Trophoblast cell (in vitro differentiated cells and primary cell): ENCODE measurements around the gene FCER1A.

Source experiments
- DNase-seq, 2 donors: peaks; one replicate each; pipeline ENCODE4 v3.0.0-alpha.2; 2016
- H2AFZ ChIP-seq: 2 replicates; pipeline ENCODE4 v1.6.1; 2013; ENCODE audit warnings: low read length, moderate library complexity, mild to moderate bottlenecking; ENCODE audit not compliant: insufficient read depth, poor library complexity
- H2AK5ac ChIP-seq: 2 replicates; pipeline ENCODE4 v1.6.1; 2013; ENCODE audit warnings: mild to moderate bottlenecking, low read length
- H2BK120ac ChIP-seq: 2 replicates; pipeline ENCODE4 v1.6.1; 2013; ENCODE audit warnings: low read length, mild to moderate bottlenecking, moderate library complexity; ENCODE audit not compliant: insufficient read depth, poor library complexity
- H2BK12ac ChIP-seq: 2 replicates; pipeline ENCODE4 v1.6.1; 2013; ENCODE audit warnings: mild to moderate bottlenecking, low read length, moderate library complexity
- H2BK5ac ChIP-seq: 2 replicates; pipeline ENCODE4 v1.6.1; 2013; ENCODE audit warnings: low read length, low read depth, moderate library complexity, mild to moderate bottlenecking; ENCODE audit not compliant: poor library complexity
- H3K14ac ChIP-seq: 2 replicates; pipeline ENCODE4 v1.6.1; 2013; ENCODE audit warnings: mild to moderate bottlenecking, low read length
- H3K18ac ChIP-seq: 2 replicates; pipeline ENCODE4 v1.6.1; 2013; ENCODE audit warnings: mild to moderate bottlenecking, low read length
- H3K23ac ChIP-seq: 2 replicates; pipeline ENCODE4 v1.6.1; 2013; ENCODE audit warnings: low read length
- H3K27ac ChIP-seq: 2 replicates; pipeline ENCODE4 v1.5.1; 2013; ENCODE audit warnings: low read depth, mild to moderate bottlenecking, inconsistent platforms, low read length, moderate library complexity
- H3K27me3 ChIP-seq: 2 replicates; pipeline ENCODE4 v1.6.1; 2013; ENCODE audit warnings: inconsistent platforms, mild to moderate bottlenecking, low read length, moderate library complexity; ENCODE audit not compliant: insufficient read depth
- H3K36me3 ChIP-seq, 2 experiments: 1 replicate in 1 of 2; 2 replicates in 1 of 2; pipeline ENCODE4 v1.6.1; 2013; ENCODE audit warnings: low read length in 2 of 2, mild to moderate bottlenecking in 2 of 2, moderate library complexity in 1 of 2; ENCODE audit not compliant: insufficient read depth in 2 of 2, control insufficient read depth in 1 of 2
- H3K4ac ChIP-seq: 2 replicates; pipeline ENCODE4 v1.6.1; 2013; ENCODE audit warnings: low read depth, mild to moderate bottlenecking, low read length, moderate library complexity
- H3K4me1 ChIP-seq, 2 experiments: 1 replicate in 1 of 2; 2 replicates in 1 of 2; pipeline ENCODE4 v1.6.1; 2013; ENCODE audit warnings: low read length in 2 of 2, mild to moderate bottlenecking in 2 of 2, moderate library complexity in 1 of 2; ENCODE audit not compliant: insufficient read depth in 2 of 2, control insufficient read depth in 1 of 2
- H3K4me2 ChIP-seq: 2 replicates; pipeline ENCODE4 v1.6.1; 2013; ENCODE audit warnings: inconsistent platforms, mild to moderate bottlenecking, low read length, moderate library complexity
- H3K4me3 ChIP-seq: 2 replicates; pipeline ENCODE4 v1.5.1; 2013; ENCODE audit warnings: mild to moderate bottlenecking, low read depth, low read length, inconsistent platforms
- H3K79me1 ChIP-seq: one replicate; pipeline ENCODE4 v1.6.1; 2013; ENCODE audit warnings: low read length
- H3K79me2 ChIP-seq: 2 replicates; pipeline ENCODE4 v1.6.1; 2013; ENCODE audit warnings: low read length, mild to moderate bottlenecking; ENCODE audit not compliant: control insufficient read depth, insufficient read depth, poor library complexity
- H3K9ac ChIP-seq: 2 replicates; pipeline ENCODE4 v1.6.1; 2013; ENCODE audit warnings: mild to moderate bottlenecking, low read length
- H3K9me3 ChIP-seq: 2 replicates; pipeline ENCODE4 v1.6.1; 2013; ENCODE audit warnings: low read depth, mild to moderate bottlenecking, control low read depth, inconsistent platforms, low read length; ENCODE audit not compliant: insufficient read depth
- H4K12ac ChIP-seq: 2 replicates; pipeline ENCODE4 v1.6.1; 2013; ENCODE audit warnings: low read depth, mild to moderate bottlenecking, low read length, moderate library complexity
- H4K8ac ChIP-seq: 2 replicates; pipeline ENCODE4 v1.6.1; 2013; ENCODE audit warnings: low read depth, mild to moderate bottlenecking, low read length, moderate library complexity
- H4K91ac ChIP-seq: one replicate; pipeline ENCODE4 v1.6.1; 2013; ENCODE audit warnings: low read depth, mild to moderate bottlenecking, low read length, moderate library complexity
- WGBS: extraction: QIAGEN DNeasy Blood & Tissue Kit; methylation state at CpG from one replicate; pipeline ENCODE4 v1.1.7; 2013; ENCODE audit warnings: missing lambda C conversion rate; ENCODE audit not compliant: insufficient read length, insufficient coverage; ENCODE audit errors: extremely low coverage; 5-methylcytosine and 5-hydroxymethylcytosine counted together

The FCER1A gene

DNA sequence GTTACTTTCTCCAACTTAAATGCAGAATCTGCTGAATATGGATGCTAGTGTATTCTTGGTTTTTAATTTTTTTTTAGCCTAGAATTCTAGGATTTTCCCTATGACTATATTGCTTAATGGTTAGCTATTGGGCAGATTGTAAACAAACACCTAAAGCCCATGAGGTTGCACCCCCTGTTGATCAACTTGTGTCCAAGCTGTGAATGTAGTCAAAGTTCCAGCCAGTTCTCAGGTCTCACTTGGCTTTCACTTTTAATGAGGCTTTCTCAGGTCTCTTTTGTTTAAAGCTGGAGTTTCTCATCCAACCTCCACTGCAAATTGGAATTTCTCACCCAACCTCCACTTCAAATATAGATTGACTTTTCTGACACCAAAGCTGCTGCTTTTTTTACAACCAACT is 35.9 kb downstream of the FCER1A start:
- H4K12ac ChIP-seq: no peak overlapping the region
- H2BK120ac ChIP-seq: no peak overlapping the region
- no peak overlapping the region for H2BK5ac ChIP-seq
- no peak overlapping the region for H4K8ac ChIP-seq
- DNase-seq: no peak
- H3K9ac ChIP-seq: no peak overlapping the region
- no peak overlapping the region for H3K14ac ChIP-seq
- H2BK12ac ChIP-seq: no peak overlapping the region
- H3K79me2 ChIP-seq: no peaks in the 10 kb centered on the region
- no peaks in the 10 kb centered on the region for H3K4me1 ChIP-seq
- H3K27me3 ChIP-seq: no peaks in the 10 kb centered on the region
- H3K4me2 ChIP-seq: no peak overlapping the region
- no peak overlapping the region for H2AK5ac ChIP-seq
- H3K23ac ChIP-seq: no peak overlapping the region
- H2AFZ ChIP-seq: no peak overlapping the region
- no peaks in the 10 kb centered on the region for H3K36me3 ChIP-seq
- no peak overlapping the region for H4K91ac ChIP-seq
- H3K4ac ChIP-seq: no peak overlapping the region
- H3K9me3 ChIP-seq: no peaks in the 10 kb centered on the region
- H3K79me1 ChIP-seq: no peaks in the 10 kb centered on the region
- no peak overlapping the region for H3K4me3 ChIP-seq
- H3K27ac ChIP-seq: no peak overlapping the region
- no peak overlapping the region for H3K18ac ChIP-seq

DNA sequence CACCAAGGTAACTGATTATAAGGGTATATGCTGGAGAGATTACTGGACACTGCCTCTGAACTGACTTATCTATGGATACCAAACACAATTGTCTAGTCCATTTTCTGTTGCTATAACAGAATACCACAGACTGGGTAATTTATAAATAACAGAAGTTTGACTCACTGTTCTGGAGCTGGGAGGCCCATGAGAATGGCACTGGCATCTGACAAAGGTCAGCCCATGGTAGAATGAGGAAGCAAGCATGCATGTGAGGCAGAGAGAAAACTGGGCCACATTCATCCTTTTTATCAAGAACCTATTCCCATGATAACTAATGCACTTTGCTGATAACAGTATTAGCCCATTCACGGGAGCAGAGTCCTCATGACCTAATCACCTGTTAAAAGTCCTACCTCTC is 37.4 kb downstream of the FCER1A start:
- Histone ChIP-seq H3K4me3 (no peak overlapping the region), H3K9ac (no peak overlapping the region), H2BK120ac (no peak overlapping the region), H2BK12ac (no peak overlapping the region), H3K79me2 (no peaks in the 10 kb centered on the region), H3K27me3 (no peaks in the 10 kb centered on the region), H3K4me2 (no peak overlapping the region), H2AFZ (no peak overlapping the region), H3K4ac (no peak overlapping the region), H3K79me1 (no peaks in the 10 kb centered on the region), H3K14ac (no peak overlapping the region), H2BK5ac (no peak overlapping the region), H3K9me3 (no peaks in the 10 kb centered on the region), H4K8ac (no peak overlapping the region), H4K12ac (no peak overlapping the region), H3K4me1 (no peaks in the 10 kb centered on the region), H2AK5ac (no peak overlapping the region), H3K27ac (no peak overlapping the region), H3K18ac (no peak overlapping the region), H3K23ac (peak overlapping the region; percentile 66), H4K91ac (no peak overlapping the region), H3K36me3 (no peaks in the 10 kb centered on the region)
- WGBS: no CpG with 5 or more reads among the region's 1 CpG
- peak in 1 of 2 donors; percentile 6 for DNase-seq

DNA sequence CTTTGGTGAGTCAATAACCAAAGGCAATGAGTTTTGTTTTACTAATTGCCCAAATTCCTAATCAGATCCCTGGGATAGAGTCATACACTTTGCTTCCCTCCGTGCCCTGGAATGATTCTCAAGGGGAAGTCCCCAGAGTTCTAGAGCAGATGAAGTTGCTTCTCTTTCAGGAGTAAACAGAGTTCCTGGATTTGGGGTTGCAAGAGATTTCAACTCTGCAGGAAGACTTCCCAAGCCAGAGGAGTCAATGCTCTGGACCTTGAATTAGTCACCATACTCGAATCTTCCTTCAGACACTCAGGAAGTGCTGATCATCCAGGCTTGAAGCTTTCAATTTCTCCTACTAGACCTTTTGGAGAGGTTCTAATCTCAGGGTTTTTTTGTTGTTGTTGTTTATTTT is 39.6 kb downstream of the FCER1A start:
- Histone ChIP-seq H3K4me2 (no peak overlapping the region), H3K4me1 (no peaks in the 10 kb centered on the region), H2BK12ac (no peak overlapping the region), H3K36me3 (no peaks in the 10 kb centered on the region), H2AK5ac (no peak overlapping the region), H3K4me3 (no peak overlapping the region), H3K27me3 (no peaks in the 10 kb centered on the region), H2BK5ac (no peak overlapping the region), H2AFZ (no peak overlapping the region), H3K9ac (no peak overlapping the region), H2BK120ac (no peak overlapping the region), H3K79me2 (no peaks in the 10 kb centered on the region), H4K91ac (no peak overlapping the region), H3K9me3 (no peaks in the 10 kb centered on the region), H3K27ac (no peak overlapping the region), H3K18ac (no peak overlapping the region), H4K12ac (no peak overlapping the region), H4K8ac (no peak overlapping the region), H3K14ac (no peak overlapping the region), H3K79me1 (no peaks in the 10 kb centered on the region), H3K23ac (no peak overlapping the region), H3K4ac (no peak overlapping the region)
- no CpG with 5 or more reads among the region's 2 CpGs for WGBS
- DNase-seq: no peak

DNA sequence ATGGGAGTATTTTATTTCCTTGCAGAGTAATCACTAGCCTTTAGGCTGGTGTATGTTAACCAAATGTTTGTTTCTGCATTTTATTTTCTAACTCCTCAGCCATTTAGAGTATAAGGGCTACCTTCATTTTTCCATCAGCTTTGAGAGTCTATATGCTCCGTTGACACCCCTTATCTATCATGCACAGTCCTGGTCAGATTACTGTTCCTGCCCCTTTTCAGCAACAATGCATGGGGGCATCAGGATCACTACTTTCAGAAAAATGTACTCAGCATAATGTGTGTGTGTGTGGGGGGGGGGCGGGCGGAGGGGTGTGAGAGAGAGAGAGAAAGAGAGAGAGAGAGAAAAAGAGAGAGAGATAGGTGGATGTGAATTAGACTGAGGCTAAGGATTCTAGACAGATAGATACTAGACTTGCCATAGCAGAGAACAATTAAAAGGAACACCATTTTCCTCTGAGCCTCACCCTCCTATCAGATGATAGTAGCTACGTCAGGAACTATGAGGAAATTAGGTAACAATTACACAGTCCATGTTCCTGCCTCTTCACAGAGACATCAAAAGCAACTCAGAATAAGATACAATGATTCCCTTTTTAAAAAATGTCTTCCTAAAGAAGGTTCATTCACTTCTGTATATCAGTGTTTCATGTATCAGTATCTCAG is 40.8 kb downstream of the FCER1A start:
- H3K79me2 ChIP-seq: no peaks in the 10 kb centered on the region
- H3K23ac ChIP-seq: no peak overlapping the region
- H2AFZ ChIP-seq: no peak overlapping the region
- no peaks in the 10 kb centered on the region for H3K36me3 ChIP-seq
- H3K14ac ChIP-seq: no peak overlapping the region
- no CpG with 5 or more reads among the region's 4 CpGs for WGBS
- H3K4me1 ChIP-seq: no peaks in the 10 kb centered on the region
- no peak for DNase-seq
- no peak overlapping the region for H3K18ac ChIP-seq
- H3K4me2 ChIP-seq: no peak overlapping the region
- no peak overlapping the region for H2BK5ac ChIP-seq
- H3K79me1 ChIP-seq: no peaks in the 10 kb centered on the region
- no peak overlapping the region for H3K4me3 ChIP-seq
- no peak overlapping the region for H3K9ac ChIP-seq
- H2BK120ac ChIP-seq: no peak overlapping the region
- no peak overlapping the region for H4K91ac ChIP-seq
- H3K27me3 ChIP-seq: no peaks in the 10 kb centered on the region
- no peak overlapping the region for H2AK5ac ChIP-seq
- H3K9me3 ChIP-seq: no peaks in the 10 kb centered on the region
- no peak overlapping the region for H2BK12ac ChIP-seq
- no peak overlapping the region for H3K27ac ChIP-seq
- H4K8ac ChIP-seq: no peak overlapping the region
- H4K12ac ChIP-seq: no peak overlapping the region
- H3K4ac ChIP-seq: no peak overlapping the region
